PC-3 (cell line): ENCODE data around the gene ARFGAP3. TPM values are rescaled to one million over a fixed set of nuclear protein-coding genes. Genes with fewer than 3 reads are reported as not detected.

Experiments used
- ATAC-seq: fragments of 200-7000 bp; cut with Tn5 transposase; 2 replicates; pipeline ENCODE4 v1.9.1; 2020; ENCODE audit warnings: mild to moderate bottlenecking, moderate library complexity
- BruUV-seq: library from RNA; stranded (reverse); fragments of 400-500 nt; replicated peaks from 2 replicates; lab custom pipeline; 2021; lab: Mats Ljungman, UMichigan
- CTCF ChIA-PET: fragments of 300-600 bp; sonication (Branson Sonifier 250); formaldehyde crosslinking; loops from one replicate; lab custom pipeline; 2022; ENCODE audit warnings: antibody characterized with exemption; lab: Charles Lee
- POLR2A ChIA-PET: fragments of 300-600 bp; sonication (Branson Sonifier 250); formaldehyde crosslinking; loops from one replicate; lab custom pipeline; 2022; ENCODE audit warnings: antibody characterized with exemption; ENCODE audit not compliant: unreplicated experiment; lab: Charles Lee
- DNase-seq: peaks from one replicate; pipeline ENCODE4 v3.0.0-alpha.2; 2015
- H2AFZ ChIP-seq: fragments of 300-600 bp; sonication (generic); 2 replicates; pipeline ENCODE4 v1.6.0; 2016; ENCODE audit warnings: antibody characterized with exemption, low read length
- H3F3A ChIP-seq: fragments of 300-600 bp; sonication (generic); one replicate; pipeline ENCODE4 v1.6.0; 2017; ENCODE audit warnings: antibody characterized with exemption, low read length, control low read depth, mild to moderate bottlenecking; ENCODE audit not compliant: unreplicated experiment
- H3K27ac ChIP-seq: fragments of 300-600 bp; sonication (generic); 2 replicates; pipeline ENCODE4 v1.5.1; 2016; ENCODE audit warnings: mild to moderate bottlenecking, low read length
- H3K27me3 ChIP-seq: fragments of 300-600 bp; sonication (generic); 2 replicates; pipeline ENCODE4 v1.6.1; 2016; ENCODE audit warnings: low read length, mixed read lengths
- H3K36me3 ChIP-seq: fragments of 300-600 bp; sonication (generic); 2 replicates; pipeline ENCODE4 v1.6.1; 2016; ENCODE audit warnings: low read depth, mixed run types, low read length, mixed read lengths
- H3K4me1 ChIP-seq: fragments of 300-600 bp; sonication (generic); 2 replicates; pipeline ENCODE4 v1.5.1; 2016; ENCODE audit warnings: low read length; ENCODE audit not compliant: insufficient read depth
- H3K4me2 ChIP-seq: fragments of 300-600 bp; sonication (generic); 2 replicates; pipeline ENCODE4 v1.6.0; 2016; ENCODE audit warnings: low read length
- H3K4me3 ChIP-seq: fragments of 300-600 bp; sonication (generic); 2 replicates; pipeline ENCODE4 v1.5.1; 2016; ENCODE audit warnings: mild to moderate bottlenecking, low read length, mixed read lengths
- H3K79me2 ChIP-seq: fragments of 300-600 bp; sonication (generic); 2 replicates; pipeline ENCODE4 v1.6.1; 2017; ENCODE audit warnings: low read length, mixed read lengths
- H3K9ac ChIP-seq: fragments of 300-600 bp; sonication (generic); 2 replicates; pipeline ENCODE4 v1.6.0; 2016; ENCODE audit warnings: mild to moderate bottlenecking, low read length
- H3K9me2 ChIP-seq: fragments of 300-600 bp; sonication (generic); replicated peaks from 2 replicates; pipeline ENCODE4 v1.6.1; 2016; ENCODE audit warnings: mixed run types, low read length, mixed read lengths
- H3K9me3 ChIP-seq: fragments of 300-600 bp; sonication (generic); 2 replicates; pipeline ENCODE4 v1.6.1; 2016; ENCODE audit warnings: low read length, mixed read lengths
- H4K20me1 ChIP-seq: fragments of 300-600 bp; sonication (generic); 2 replicates; pipeline ENCODE4 v1.6.1; 2016; ENCODE audit warnings: low read length, mixed read lengths
- EZH2 ChIP-seq: fragments of 300-600 bp; sonication (generic); IDR thresholded peaks from one replicate; pipeline ENCODE4 v1.6.1; 2017; ENCODE audit warnings: antibody characterized with exemption, mild to moderate bottlenecking, low read length; ENCODE audit not compliant: unreplicated experiment
- EZH2phosphoT487 ChIP-seq: fragments of 300-600 bp; sonication (generic); IDR thresholded peaks from 2 replicates; pipeline ENCODE4 v1.6.1; 2018; ENCODE audit warnings: mild to moderate bottlenecking, antibody characterized with exemption, low read length, borderline replicate concordance
- intact Hi-C: fragments of 100-400 bp; cut with micrococcal nuclease; formaldehyde crosslinking; loops from 2 replicates; pipeline ENCODE4 v1.9.0; 2023
- total RNA-seq: library from RNA; depleted of rRNA; stranded (reverse); fragments of >200 nt; gene quantifications from 2 replicates; pipeline ENCODE4 v1.2.3, GENCODE V29; 2014
- TF ChIP-seq, protein P1 (sequence below): fragments of 300-600 bp; sonication (generic); conservative IDR thresholded peaks from 2 replicates; pipeline ENCODE4 v1.5.1; 2017; ENCODE audit warnings: antibody characterized with exemption, low read depth, mild to moderate bottlenecking, low read length

The ARFGAP3 gene
- total RNA-seq, 1 experiment from 2014 or later = 19.2 TPM

DNA sequence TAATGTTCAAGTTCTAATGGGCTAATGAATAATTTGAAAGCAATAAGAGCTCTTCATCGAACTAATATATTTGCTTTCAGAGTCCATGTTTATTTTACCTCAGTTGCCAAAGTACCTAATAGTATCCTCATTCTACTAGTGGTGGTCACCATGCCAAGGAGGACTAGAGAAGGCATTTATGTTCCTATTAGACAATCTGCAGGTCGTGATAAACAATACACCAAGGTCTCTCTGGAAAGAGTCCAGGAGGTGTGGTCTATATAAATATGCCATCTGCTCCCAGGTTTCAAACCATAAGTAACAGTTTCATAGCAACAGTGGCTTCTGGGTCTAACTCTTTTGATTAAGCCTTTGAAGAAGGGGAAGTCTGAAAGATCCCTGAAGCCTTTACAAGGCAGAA, 42.9 kb downstream of the ARFGAP3 start:
- Histone ChIP-seq H3K4me1 (peaks cover 3% of the 10 kb centered on the region), H2AFZ (no peak overlapping the region), H3K9ac (no peak overlapping the region), H3K27ac (no peak overlapping the region), H3K36me3 (no peaks in the 10 kb centered on the region), H3K79me2 (no peaks in the 10 kb centered on the region), H4K20me1 (no peaks in the 10 kb centered on the region), H3F3A (no peaks in the 10 kb centered on the region), H3K27me3 (no peaks in the 10 kb centered on the region), H3K9me3 (no peaks in the 10 kb centered on the region), H3K4me2 (no peak overlapping the region), H3K9me2 (no peaks in the 10 kb centered on the region), H3K4me3 (no peak overlapping the region)
- TF ChIP-seq EZH2 (no peak), EZH2phosphoT487 (no peak)
- TF ChIP-seq, protein P1, sequence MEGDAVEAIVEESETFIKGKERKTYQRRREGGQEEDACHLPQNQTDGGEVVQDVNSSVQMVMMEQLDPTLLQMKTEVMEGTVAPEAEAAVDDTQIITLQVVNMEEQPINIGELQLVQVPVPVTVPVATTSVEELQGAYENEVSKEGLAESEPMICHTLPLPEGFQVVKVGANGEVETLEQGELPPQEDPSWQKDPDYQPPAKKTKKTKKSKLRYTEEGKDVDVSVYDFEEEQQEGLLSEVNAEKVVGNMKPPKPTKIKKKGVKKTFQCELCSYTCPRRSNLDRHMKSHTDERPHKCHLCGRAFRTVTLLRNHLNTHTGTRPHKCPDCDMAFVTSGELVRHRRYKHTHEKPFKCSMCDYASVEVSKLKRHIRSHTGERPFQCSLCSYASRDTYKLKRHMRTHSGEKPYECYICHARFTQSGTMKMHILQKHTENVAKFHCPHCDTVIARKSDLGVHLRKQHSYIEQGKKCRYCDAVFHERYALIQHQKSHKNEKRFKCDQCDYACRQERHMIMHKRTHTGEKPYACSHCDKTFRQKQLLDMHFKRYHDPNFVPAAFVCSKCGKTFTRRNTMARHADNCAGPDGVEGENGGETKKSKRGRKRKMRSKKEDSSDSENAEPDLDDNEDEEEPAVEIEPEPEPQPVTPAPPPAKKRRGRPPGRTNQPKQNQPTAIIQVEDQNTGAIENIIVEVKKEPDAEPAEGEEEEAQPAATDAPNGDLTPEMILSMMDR = no peak
- ChIA-PET CTCF (no interaction called here), POLR2A (no interaction called here)
- BruUV-seq = no TSS peak
- DNase-seq (no peak), ATAC-seq (no peak)
- intact Hi-C loops = no loop called here

DNA sequence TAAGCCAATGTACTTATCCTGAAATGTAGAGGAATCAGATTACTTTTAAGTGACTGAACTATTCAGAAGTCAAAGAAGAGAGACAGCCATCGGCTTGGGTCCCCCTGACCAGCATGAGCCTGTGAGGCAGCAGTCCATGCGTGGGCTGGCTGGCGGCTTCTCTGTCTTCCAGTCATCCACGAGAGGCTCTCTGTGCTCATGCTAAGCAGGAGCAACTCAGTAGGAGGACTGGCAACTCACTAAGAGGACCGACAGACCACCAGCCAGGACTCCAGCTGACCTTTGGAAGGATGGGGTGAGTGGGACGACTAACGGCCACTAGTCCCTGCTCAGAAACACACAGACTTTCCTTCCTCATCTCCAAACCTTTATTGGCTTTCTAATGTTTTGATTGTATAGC, 43.6 kb downstream of the ARFGAP3 start:
- Histone ChIP-seq H3K27me3 (no peaks in the 10 kb centered on the region), H3K4me3 (no peak overlapping the region), H4K20me1 (no peaks in the 10 kb centered on the region), H3K27ac (no peak overlapping the region), H3K36me3 (no peaks in the 10 kb centered on the region), H2AFZ (no peak overlapping the region), H3F3A (no peaks in the 10 kb centered on the region), H3K4me1 (no peaks in the 10 kb centered on the region), H3K9me3 (no peaks in the 10 kb centered on the region), H3K9me2 (no peaks in the 10 kb centered on the region), H3K9ac (no peak overlapping the region), H3K79me2 (no peaks in the 10 kb centered on the region), H3K4me2 (no peak overlapping the region)
- CTCF ChIA-PET = no interaction called here
- BruUV-seq = no TSS peak
- intact Hi-C loops = no loop called here
- ATAC-seq (no peak), DNase-seq (no peak)
- POLR2A ChIA-PET = no interaction called here
- TF ChIP-seq EZH2 = no peak
- TF ChIP-seq, protein P1 = no peak
- no peak for TF ChIP-seq EZH2phosphoT487

DNA sequence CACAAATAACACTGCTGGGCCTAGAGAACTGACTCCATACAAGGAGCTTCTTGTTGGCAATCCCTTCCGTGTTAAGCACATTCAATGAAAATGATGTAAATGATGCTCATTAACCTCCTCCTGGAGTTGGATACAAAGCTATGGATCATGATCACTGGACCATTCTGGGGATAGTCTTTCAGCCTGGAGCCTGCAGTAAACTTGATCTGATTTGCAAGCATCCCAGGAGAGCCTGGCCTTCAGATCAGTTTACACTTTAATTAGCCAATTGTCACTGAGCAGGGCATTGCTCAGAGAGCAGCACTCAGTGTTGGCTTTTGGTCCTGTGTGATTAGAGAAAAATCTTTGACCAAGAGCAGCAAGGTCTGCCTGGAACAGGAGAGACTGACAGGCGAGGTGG, 45.6 kb downstream of the ARFGAP3 start:
- Histone ChIP-seq H3K36me3 (no peaks in the 10 kb centered on the region), H3K27ac (no peak overlapping the region), H3K4me1 (no peaks in the 10 kb centered on the region), H3K4me3 (no peak overlapping the region), H2AFZ (no peak overlapping the region), H3K9me2 (no peaks in the 10 kb centered on the region), H3K9ac (no peak overlapping the region), H3K79me2 (no peaks in the 10 kb centered on the region), H3K27me3 (no peaks in the 10 kb centered on the region), H3F3A (no peaks in the 10 kb centered on the region), H4K20me1 (no peaks in the 10 kb centered on the region), H3K4me2 (no peak overlapping the region), H3K9me3 (no peaks in the 10 kb centered on the region)
- TF ChIP-seq EZH2 (no peak), EZH2phosphoT487 (no peak)
- TF ChIP-seq, protein P1 = no peak
- CTCF ChIA-PET = no interaction called here
- DNase-seq (no peak), ATAC-seq (no peak)
- POLR2A ChIA-PET = no interaction called here
- intact Hi-C loops = no loop called here
- BruUV-seq = no TSS peak
